HAP-1 (cell line): ENCODE measurements around the gene ARTN.

Experiments used
- DNase-seq, 2 experiments: peaks; one replicate each; pipeline ENCODE4 v3.0.0-alpha.2; 2016 to 2020; ENCODE audit warnings: low spot score in 2 of 2
- H3K27me3 ChIP-seq: fragments of 250-450 bp; sonication (Bioruptor Pico); 2 replicates; pipeline ENCODE4 v1.5.1; 2020; ENCODE audit warnings: low read depth, mild to moderate bottlenecking, moderate library complexity
- H3K36me3 ChIP-seq: fragments of 250-450 bp; sonication (Bioruptor Pico); replicated peaks from 2 replicates; pipeline ENCODE4 v1.5.1; 2020; ENCODE audit warnings: mild to moderate bottlenecking
- H3K4me1 ChIP-seq: fragments of 250-450 bp; sonication (Bioruptor Pico); 2 replicates; pipeline ENCODE4 v1.5.1; 2020; ENCODE audit warnings: mild to moderate bottlenecking
- H3K4me3 ChIP-seq: fragments of 250-450 bp; sonication (Bioruptor Pico); 2 replicates; pipeline ENCODE4 v1.5.1; 2020; ENCODE audit warnings: mild to moderate bottlenecking, moderate library complexity
- H3K9me3 ChIP-seq: fragments of 250-450 bp; sonication (Bioruptor Pico); 2 replicates; pipeline ENCODE4 v1.5.1; 2020; ENCODE audit warnings: mild to moderate bottlenecking, moderate library complexity
- in situ Hi-C: fragments of 300-500 bp; cut with MboI; formaldehyde crosslinking; loops from 3 replicates; pipeline ENCODE4 v1.14.3; 2020; ENCODE audit warnings: low sequenced_read_pairs, inconsistent platforms, mixed read lengths

ARTN gene

GRCh38 chr1:43933386-43934100 is at the start of gene ARTN:
TSS of gene ARTN (plus strand) at chr1:43933801. CDS start at chr1:43935657, 1,856 bp downstream.
- Histone ChIP-seq H3K4me3 (no peak within 1 kb of the TSS), H3K9me3 (no peaks in the 10 kb centered on the region), H3K36me3 (no peaks in the 10 kb centered on the region), H3K4me1 (peaks cover 3% of the 10 kb centered on the region; the same call in 1 of the 2 replicates), H3K27me3 (no peaks in the 10 kb centered on the region)
- DNase-seq: no peak
- in situ Hi-C loops: loop anchor here (5.0 to 25.0 kb wide), 2 partner anchors 161 to 396 kb away; partner anchors contain the start of gene PTPRF

- H3K4me1 ChIP-seq: no peaks in the 10 kb centered on the region
These were observed 48.3 kb upstream of the ARTN start for GRCh38 chr1:43885279-43885801.

GRCh38 chr1:43887748-43888147 is 45.9 kb upstream of the ARTN start:
- no peaks in the 10 kb centered on the region for H3K4me1 ChIP-seq
- in situ Hi-C loops: no loop called here
- no peak overlapping the region for H3K4me3 ChIP-seq
- H3K36me3 ChIP-seq: no peaks in the 10 kb centered on the region
- no peaks in the 10 kb centered on the region for H3K9me3 ChIP-seq
- no peak for DNase-seq
- H3K27me3 ChIP-seq: no peaks in the 10 kb centered on the region

More at GRCh38 chr1:43885279-43885801, 48.3 kb upstream of the ARTN start:
- Histone ChIP-seq H3K4me3 (no peak overlapping the region), H3K9me3 (no peaks in the 10 kb centered on the region), H3K27me3 (no peaks in the 10 kb centered on the region), H3K36me3 (no peaks in the 10 kb centered on the region)
- peak in 1 of 2 experiments; percentile 15 for DNase-seq
- in situ Hi-C loops: no loop called here

- no peaks in the 10 kb centered on the region for H3K9me3 ChIP-seq
- H3K27me3 ChIP-seq: no peaks in the 10 kb centered on the region
- no peak overlapping the region for H3K4me3 ChIP-seq
- no peaks in the 10 kb centered on the region for H3K4me1 ChIP-seq
- in situ Hi-C loops: no loop called here
- H3K36me3 ChIP-seq: no peaks in the 10 kb centered on the region
- no peak for DNase-seq
These were observed 42.8 kb upstream of the ARTN start for GRCh38 chr1:43890815-43891214.

GRCh38 chr1:43893006-43893405 is 40.6 kb upstream of the ARTN start:
- in situ Hi-C loops: no loop called here
- Histone ChIP-seq H3K27me3 (no peaks in the 10 kb centered on the region), H3K9me3 (no peaks in the 10 kb centered on the region), H3K4me3 (no peak overlapping the region), H3K4me1 (no peaks in the 10 kb centered on the region), H3K36me3 (no peaks in the 10 kb centered on the region)
- no peak for DNase-seq

GRCh38 chr1:43898981-43899380 is 34.6 kb upstream of the ARTN start:
- in situ Hi-C loops: no loop called here
- no peak overlapping the region for H3K4me3 ChIP-seq
- H3K4me1 ChIP-seq: no peaks in the 10 kb centered on the region
- H3K9me3 ChIP-seq: no peaks in the 10 kb centered on the region
- no peaks in the 10 kb centered on the region for H3K36me3 ChIP-seq
- H3K27me3 ChIP-seq: no peaks in the 10 kb centered on the region
- DNase-seq: no peak

GRCh38 chr1:43900386-43900785 is 33.2 kb upstream of the ARTN start:
- in situ Hi-C loops: no loop called here
- DNase-seq: no peak
- no peaks in the 10 kb centered on the region for H3K4me1 ChIP-seq
- no peaks in the 10 kb centered on the region for H3K36me3 ChIP-seq
- H3K4me3 ChIP-seq: no peak overlapping the region
- H3K9me3 ChIP-seq: no peaks in the 10 kb centered on the region
- no peaks in the 10 kb centered on the region for H3K27me3 ChIP-seq

- DNase-seq: no peak
- Histone ChIP-seq H3K4me1 (no peaks in the 10 kb centered on the region), H3K9me3 (no peaks in the 10 kb centered on the region), H3K27me3 (no peaks in the 10 kb centered on the region), H3K36me3 (no peaks in the 10 kb centered on the region), H3K4me3 (no peak overlapping the region)
- in situ Hi-C loops: no loop called here
These were observed 32.2 kb upstream of the ARTN start for GRCh38 chr1:43901196-43901961.

GRCh38 chr1:43902058-43902831 is 31.4 kb upstream of the ARTN start:
- H3K27me3 ChIP-seq: no peaks in the 10 kb centered on the region
- no peaks in the 10 kb centered on the region for H3K9me3 ChIP-seq
- no peaks in the 10 kb centered on the region for H3K36me3 ChIP-seq
- DNase-seq: no peak
- no peak overlapping the region for H3K4me3 ChIP-seq
- in situ Hi-C loops: no loop called here
- no peaks in the 10 kb centered on the region for H3K4me1 ChIP-seq

- no peak overlapping the region for H3K4me3 ChIP-seq
- DNase-seq: no peak
- no peaks in the 10 kb centered on the region for H3K27me3 ChIP-seq
- in situ Hi-C loops: no loop called here
- H3K4me1 ChIP-seq: no peaks in the 10 kb centered on the region
- no peaks in the 10 kb centered on the region for H3K36me3 ChIP-seq
- no peaks in the 10 kb centered on the region for H3K9me3 ChIP-seq
These were observed 28.7 kb upstream of the ARTN start for GRCh38 chr1:43904660-43905551.

GRCh38 chr1:43908226-43908625 is 25.4 kb upstream of the ARTN start:
- no peak for DNase-seq
- H3K4me1 ChIP-seq: peaks cover 6% of the 10 kb centered on the region
- no peaks in the 10 kb centered on the region for H3K36me3 ChIP-seq
- no peak overlapping the region for H3K4me3 ChIP-seq
- H3K27me3 ChIP-seq: no peaks in the 10 kb centered on the region
- H3K9me3 ChIP-seq: no peaks in the 10 kb centered on the region
- in situ Hi-C loops: no loop called here

GRCh38 chr1:43908858-43909257 is 24.7 kb upstream of the ARTN start:
- no peaks in the 10 kb centered on the region for H3K36me3 ChIP-seq
- H3K9me3 ChIP-seq: no peaks in the 10 kb centered on the region
- in situ Hi-C loops: no loop called here
- no peak overlapping the region for H3K4me3 ChIP-seq
- peaks cover 6% of the 10 kb centered on the region for H3K4me1 ChIP-seq
- H3K27me3 ChIP-seq: no peaks in the 10 kb centered on the region
- no peak for DNase-seq

GRCh38 chr1:43910343-43910742 is 23.3 kb upstream of the ARTN start:
- in situ Hi-C loops: no loop called here
- DNase-seq: no peak
- no peaks in the 10 kb centered on the region for H3K36me3 ChIP-seq
- H3K27me3 ChIP-seq: no peaks in the 10 kb centered on the region
- H3K9me3 ChIP-seq: no peaks in the 10 kb centered on the region
- no peak overlapping the region for H3K4me3 ChIP-seq
- peaks cover 6% of the 10 kb centered on the region for H3K4me1 ChIP-seq
